ENCODE data around the gene KMT2C. TPM values are rescaled to one million over a fixed set of nuclear protein-coding genes. Genes with fewer than 3 reads are reported as not detected.
A peak's percentile ranks its signal among the peaks of the same experiment; 100 is the strongest.
"Not testable (repeated sequence)": the region's sequence is repeated elsewhere in the genome, so short reads cannot be mapped to it uniquely, and the experiment has no call there.

Gene KMT2C
- 50.1 TPM for polyA plus RNA-seq (ENCODE audit: insufficient read length)
- long read RNA-seq, donor 1, partial matches to known transcripts, result 24 of 24 reads
- long read RNA-seq, donor 1, other reads (novel, unspliced or antisense), result 0 of 24 reads
- long read RNA-seq, donor 2, partial matches to known transcripts, result 40 of 40 reads
- long read RNA-seq, donor 2, other reads (novel, unspliced or antisense), result 0 of 40 reads
- long read RNA-seq, donor 3, partial matches to known transcripts, result 13 of 13 reads
- long read RNA-seq, donor 3, other reads (novel, unspliced or antisense), result 0 of 13 reads
- long read RNA-seq, donor 4, result 0 reads
- long read RNA-seq, donor 5, result 0 reads
- long read RNA-seq, donor 6, partial matches to known transcripts, result 5 of 5 reads
- long read RNA-seq, donor 6, other reads (novel, unspliced or antisense), result 0 of 5 reads
- long read RNA-seq, donor 7, partial matches to known transcripts, result 24 of 24 reads
- long read RNA-seq, donor 7, other reads (novel, unspliced or antisense), result 0 of 24 reads
- long read RNA-seq, donor 8, result 0 reads

DNA sequence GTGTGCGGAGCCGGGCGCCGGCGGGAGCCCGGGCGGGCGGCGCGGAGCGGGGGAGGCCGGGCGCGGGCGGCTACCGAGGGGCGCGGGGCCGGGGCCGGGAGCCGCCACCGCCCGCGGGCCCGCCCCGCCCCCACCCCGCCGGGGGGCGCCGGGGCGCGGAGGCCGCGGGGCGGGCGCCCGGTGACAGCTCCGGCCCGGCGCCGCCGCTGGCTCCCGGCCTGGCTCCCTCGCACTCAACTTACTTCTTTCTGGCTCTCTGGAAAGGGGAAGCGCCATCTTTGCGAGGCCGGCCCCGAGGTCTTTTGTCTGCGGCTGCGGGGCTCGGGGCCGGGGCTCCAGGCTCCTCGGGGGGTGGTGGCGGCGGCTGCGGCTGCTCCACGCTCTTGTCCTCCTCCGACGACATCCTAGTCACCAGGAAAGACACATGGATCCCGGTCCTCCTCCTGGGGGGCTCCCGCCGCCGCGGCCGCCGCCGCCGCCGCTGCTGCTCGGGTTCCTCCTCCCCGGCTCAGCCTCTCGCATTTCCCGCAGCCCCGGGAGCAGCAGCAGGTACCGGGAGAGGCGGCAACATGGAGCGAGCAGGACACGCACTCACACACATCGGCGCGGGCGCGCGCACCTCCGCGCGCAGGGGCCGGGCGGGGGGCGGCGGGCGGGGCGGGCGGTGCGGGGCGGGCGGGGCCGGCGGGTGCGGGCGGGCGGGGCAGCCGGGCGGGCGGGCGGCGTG is at the start of gene KMT2C:
Gene KMT2C (minus strand): TSS at position 620 of the 727 bp plus-strand sequence. CDS start 217 bp downstream, at position 403.
- DNase-seq, result peak; percentile 43

- DNase-seq, result no peak
Measured at GRCh38 chr7:152481082-152481481, 45.3 kb upstream of the KMT2C start.

DNA sequence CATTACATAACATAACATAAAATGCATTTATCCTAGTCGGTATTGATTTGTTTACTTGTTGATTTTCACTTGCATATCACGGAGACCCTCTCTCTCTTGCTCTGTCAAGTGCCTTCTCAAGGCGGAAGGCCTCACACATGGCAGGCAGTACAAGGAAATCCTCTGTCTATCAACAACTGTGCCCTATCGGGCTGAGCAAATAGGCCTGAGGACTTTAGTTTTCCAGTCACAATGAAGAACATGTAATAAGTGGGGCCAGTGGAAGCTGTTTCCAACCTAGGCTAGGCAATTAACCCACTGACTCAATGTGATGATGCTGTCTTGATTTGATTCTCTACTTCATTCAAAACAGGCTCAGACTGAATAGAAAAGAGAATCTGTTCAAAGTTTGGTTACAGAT is 44.9 kb upstream of the KMT2C start:
- no peak for DNase-seq

DNA sequence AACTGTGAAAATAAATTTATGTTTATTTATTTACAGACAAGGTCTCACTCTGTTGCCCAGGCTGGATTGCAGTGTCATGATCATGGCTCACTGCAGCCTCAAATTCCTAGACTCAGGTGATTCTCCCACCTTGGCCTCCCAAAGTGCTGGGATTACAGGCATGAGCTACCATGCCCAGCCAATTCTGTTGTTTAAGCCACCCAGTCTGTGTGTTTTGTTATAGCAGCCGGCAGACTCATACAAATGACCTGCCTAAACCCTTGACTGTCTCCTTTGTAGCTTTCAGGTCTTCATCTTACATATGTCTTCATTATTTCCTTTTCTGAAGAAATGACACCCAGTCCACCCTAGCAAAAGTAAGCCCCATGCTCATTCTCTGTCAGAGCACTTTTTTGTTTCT is 43.8 kb upstream of the KMT2C start:
- DNase-seq, result no peak

- DNase-seq, result no peak
Measured at GRCh38 chr7:152478140-152478539, 42.3 kb upstream of the KMT2C start.

- DNase-seq, result no peak
Measured at GRCh38 chr7:152477079-152477478, 41.3 kb upstream of the KMT2C start.

DNA sequence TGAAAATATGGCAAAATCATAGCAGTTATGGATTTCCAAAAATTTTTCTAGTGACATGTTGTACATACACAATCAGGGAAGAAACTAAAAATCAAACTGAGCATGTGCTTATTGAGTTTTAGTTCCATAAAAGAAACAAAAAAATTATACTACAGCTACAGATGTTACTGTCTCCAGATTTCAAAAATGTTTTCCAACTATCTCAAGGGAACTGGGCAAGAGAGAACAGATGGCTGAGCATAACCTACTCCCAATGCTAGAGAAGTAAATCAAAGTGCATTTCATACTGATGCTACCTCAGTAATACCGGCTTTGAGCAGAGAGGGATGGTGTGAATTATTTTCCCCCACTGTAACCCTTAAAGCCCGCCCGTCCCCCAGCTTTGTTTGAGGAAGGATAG is 40.7 kb upstream of the KMT2C start:
- DNase-seq, result no peak

- not testable (repeated sequence) for DNase-seq
Measured at GRCh38 chr7:152471023-152471620, 35.3 kb upstream of the KMT2C start.

GRCh38 chr7:152470251-152471022 is 34.6 kb upstream of the KMT2C start:
- DNase-seq, result not testable (repeated sequence)

DNA sequence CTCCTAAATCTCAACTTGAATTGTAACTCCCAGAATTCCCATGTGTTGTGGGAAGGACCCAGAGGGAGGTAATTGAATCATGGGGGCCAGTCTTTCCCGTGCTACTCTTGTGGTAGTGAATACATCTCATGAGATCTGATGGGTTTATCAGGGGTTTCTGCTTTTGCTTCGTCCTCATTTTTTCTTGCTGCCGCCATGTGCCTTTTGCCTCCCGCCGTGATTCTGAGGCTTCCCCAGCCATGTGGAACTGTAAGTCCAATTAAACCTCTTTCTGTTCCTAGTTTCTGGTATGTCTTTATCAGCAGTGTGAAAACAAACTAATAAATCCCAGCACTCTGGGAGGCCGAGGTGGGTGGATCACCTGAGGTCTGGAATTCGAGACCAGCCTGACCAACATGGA is 33.8 kb upstream of the KMT2C start:
- DNase-seq, result not testable (repeated sequence)

- DNase-seq, result no peak
Measured at GRCh38 chr7:152467225-152467624, 31.4 kb upstream of the KMT2C start.

DNA sequence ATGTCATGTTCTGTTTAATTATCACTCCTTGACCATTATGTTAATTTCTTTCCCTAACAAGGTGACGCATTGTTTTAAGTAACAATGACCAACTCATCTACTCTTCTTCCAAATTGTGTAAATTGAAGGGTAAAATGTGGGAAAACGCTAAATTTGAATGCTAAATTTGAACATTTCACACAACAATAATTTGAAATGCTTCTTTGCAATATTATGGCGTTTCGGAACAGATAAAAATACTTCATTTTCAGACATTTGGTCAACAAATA is 29.2 kb upstream of the KMT2C start:
- DNase-seq, result no peak

DNA sequence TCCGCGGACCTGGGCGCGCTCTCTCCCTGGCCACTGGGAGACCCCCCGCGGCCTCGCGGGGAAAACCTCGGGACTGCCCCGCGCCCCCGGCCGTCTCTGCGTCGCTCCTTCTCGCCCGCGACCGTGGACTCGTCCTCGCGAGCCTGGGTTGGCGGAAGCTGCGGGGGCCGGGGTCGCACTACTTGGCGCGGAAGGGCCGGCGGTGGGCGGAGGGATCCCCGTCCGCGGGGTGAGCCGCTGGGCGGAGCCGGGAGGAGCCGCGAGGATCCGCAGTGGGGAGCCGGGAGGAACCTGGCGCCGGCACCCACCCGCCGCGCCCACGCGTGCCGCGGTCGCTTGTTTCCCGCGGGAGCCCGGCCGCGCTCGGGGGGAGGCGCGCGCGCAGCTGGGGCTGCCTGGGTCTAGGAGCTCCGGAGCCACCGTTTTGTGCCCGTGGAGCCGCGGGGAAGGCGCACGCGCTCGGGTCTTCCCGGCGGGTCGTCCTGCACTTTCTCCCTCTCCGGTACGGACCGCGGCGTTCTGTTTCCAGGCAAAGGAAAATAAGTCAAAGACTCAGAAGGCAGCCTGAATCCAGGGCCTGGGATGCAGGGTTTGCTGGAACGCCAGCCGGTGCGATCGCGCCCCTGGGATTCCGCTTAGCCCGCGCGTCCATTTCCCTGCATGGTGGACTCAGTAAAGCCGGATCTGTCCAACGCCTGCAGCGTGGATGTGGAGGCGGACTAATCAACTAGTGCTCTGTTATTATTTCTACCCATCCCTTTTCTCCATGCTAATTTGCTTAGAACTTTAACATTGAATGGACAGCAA is 28.7 kb upstream of the KMT2C start:
- DNase-seq, result peak; percentile 70

GRCh38 chr7:152463709-152464311 is 28.0 kb upstream of the KMT2C start:
- peak; percentile 99 for DNase-seq

DNA sequence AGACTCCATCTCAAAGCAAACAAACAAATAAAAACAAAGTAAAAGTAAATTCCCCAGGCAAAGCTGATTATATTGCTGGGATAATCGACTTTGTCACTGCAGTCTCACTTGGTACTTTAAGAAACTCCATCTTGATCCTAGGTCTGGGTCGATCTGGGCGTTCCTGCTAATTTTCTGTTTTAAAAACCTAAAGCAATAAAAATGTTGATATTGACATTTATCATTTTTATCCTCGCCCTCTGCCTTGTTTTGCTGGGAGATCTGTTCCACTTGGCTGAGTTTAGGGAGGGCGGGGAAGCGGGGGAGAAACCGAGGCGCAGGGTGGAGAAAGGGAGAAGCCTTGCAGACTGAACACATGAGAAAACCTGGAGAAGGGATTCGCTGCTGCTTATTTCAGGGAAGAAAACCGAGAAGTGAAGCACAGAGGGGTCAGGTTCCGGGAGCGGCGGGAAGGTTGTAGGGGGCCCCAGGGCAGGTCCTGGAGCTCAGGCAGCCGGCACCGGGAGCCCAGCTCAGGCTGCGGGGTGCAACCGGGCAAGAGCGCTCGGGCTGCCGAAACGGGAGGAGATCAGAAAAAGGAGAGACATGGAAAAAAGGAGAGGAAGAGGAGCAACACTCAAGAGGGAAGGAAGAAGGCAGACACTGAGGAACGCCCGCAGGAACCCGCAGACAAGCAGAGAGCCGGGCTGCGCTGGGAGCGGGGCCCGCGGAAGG is 27.3 kb upstream of the KMT2C start:
- DNase-seq, result peak; percentile 72

DNA sequence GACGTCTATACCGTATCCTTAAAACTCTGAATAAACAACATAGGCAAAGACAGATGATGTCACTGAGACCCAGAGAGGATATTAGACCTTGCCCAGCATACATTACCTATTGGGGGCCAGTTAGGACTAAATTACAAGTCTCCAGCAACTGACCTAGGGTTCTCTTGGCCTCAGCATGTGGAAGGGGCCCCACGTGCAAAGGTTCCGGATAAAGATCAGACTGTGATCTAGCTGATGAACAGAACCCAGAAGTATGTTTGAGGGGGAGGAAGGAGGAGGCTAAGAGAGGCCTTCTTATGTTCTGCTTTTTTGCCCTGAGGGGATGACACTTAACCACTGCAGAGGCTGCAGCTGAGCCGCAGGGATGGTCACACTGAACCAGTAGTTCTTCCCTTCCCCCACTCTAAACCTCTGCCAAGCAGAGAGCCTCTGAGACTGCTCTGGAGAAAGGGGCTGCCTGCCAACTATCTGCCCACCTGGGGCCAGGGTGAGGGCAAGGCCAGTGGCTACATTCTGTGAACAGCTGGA is 24.0 kb upstream of the KMT2C start:
- peak; percentile 29 for DNase-seq

- DNase-seq, result no peak
Measured at GRCh38 chr7:152451356-152451755, 15.6 kb upstream of the KMT2C start.

DNA sequence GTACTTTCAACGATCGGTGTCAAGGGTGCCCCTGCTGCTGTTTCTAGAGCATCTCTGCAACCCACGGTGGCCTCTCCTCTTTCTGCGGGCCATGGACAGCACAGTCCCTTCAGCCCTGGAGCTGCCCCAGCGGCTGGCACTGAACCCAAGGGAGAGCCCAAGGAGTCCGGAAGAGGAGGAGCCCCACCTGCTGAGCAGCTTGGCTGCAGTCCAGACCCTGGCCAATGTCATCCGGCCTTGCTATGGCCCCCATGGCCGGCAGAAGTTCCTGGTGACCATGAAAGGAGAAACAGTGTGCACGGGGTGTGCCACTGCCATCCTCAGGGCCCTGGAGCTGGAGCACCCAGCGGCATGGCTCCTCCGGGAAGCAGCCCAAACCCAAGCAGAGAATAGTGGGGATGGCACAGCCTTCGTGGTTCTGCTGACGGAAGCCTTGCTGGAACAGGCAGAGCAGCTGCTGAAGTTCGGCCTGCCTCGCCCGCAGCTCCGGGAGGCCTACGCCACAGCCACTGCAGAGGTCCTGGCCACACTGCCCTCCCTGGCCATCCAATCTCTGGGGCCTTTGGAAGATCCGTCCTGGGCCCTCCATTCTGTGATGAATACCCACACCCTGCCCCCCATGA is 9.7 kb upstream of the KMT2C start:
- DNase-seq, result not testable (repeated sequence)

DNA sequence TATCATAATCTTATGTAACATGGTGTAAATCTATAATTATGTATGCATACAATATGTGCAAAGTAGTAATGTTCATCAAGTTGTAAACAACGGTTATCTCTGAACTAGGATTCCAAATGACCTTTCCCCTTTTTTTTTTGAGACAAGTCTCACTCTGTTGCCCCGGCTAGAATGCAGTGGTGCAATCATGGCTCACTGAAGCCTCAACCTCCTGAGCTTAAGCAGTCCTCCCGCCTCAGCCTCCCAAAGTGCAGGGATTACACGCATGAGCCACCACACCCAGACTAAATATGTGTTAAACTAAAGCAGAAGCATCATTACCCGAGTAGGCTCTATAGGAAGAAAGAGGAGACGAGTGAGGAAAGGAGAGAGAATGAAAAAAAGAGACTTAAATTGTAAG is 7.8 kb upstream of the KMT2C start:
- no peak for DNase-seq
